Measurements from ENCODE around the gene NTNG2.
A peak's percentile ranks its signal among the peaks of the same experiment; 100 is the strongest.

NTNG2 gene

GRCh38 chr9:132193227-132194124, 31.6 kb downstream of the NTNG2 start:
- H3K27ac ChIP-seq = no peak overlapping the region
- H3K4me3 ChIP-seq = no peak overlapping the region
- H3K4me2 ChIP-seq = peak overlapping the region; percentile 66
- H3K4me1 ChIP-seq = peaks cover 72% of the 10 kb centered on the region
- no peak overlapping the region for H3K9ac ChIP-seq
- no peak for TF ChIP-seq Cebpa-rat (IDR thresholded peaks at IDR 0.05)
- peaks cover 11% of the 10 kb centered on the region; the same call in 1 of the 2 replicates for H4K20me1 ChIP-seq
- H3K27me3 ChIP-seq = no peaks in the 10 kb centered on the region
- H3K36me3 ChIP-seq = peaks cover 9% of the 10 kb centered on the region
- no peaks in the 10 kb centered on the region for H3K9me3 ChIP-seq

GRCh38 chr9:132194508-132194907, 32.6 kb downstream of the NTNG2 start:
- H3K4me3 ChIP-seq = no peak overlapping the region
- peaks cover 62% of the 10 kb centered on the region for H3K4me1 ChIP-seq
- H3K36me3 ChIP-seq = peaks cover 19% of the 10 kb centered on the region
- H3K9ac ChIP-seq = no peak overlapping the region
- H3K9me3 ChIP-seq = peaks cover 6% of the 10 kb centered on the region; the same call in 1 of the 2 replicates
- TF ChIP-seq Cebpa-rat (IDR thresholded peaks at IDR 0.05) = no peak
- no peaks in the 10 kb centered on the region for H3K27me3 ChIP-seq
- peaks cover 2% of the 10 kb centered on the region; the same call in 1 of the 2 replicates for H4K20me1 ChIP-seq
- no peak overlapping the region for H3K27ac ChIP-seq
- peak overlapping the region; percentile 66 for H3K4me2 ChIP-seq

GRCh38 chr9:132197315-132197714, 35.5 kb downstream of the NTNG2 start:
- Histone ChIP-seq H3K27me3 (no peaks in the 10 kb centered on the region), H3K27ac (no peak overlapping the region), H3K36me3 (peaks cover 23% of the 10 kb centered on the region), H4K20me1 (peaks cover 28% of the 10 kb centered on the region), H3K9me3 (peaks cover 7% of the 10 kb centered on the region; the same call in 1 of the 2 replicates), H3K9ac (no peak overlapping the region), H3K4me2 (no peak overlapping the region), H3K4me1 (peaks cover 45% of the 10 kb centered on the region), H3K4me3 (no peak overlapping the region)
- no peak for TF ChIP-seq Cebpa-rat (IDR thresholded peaks at IDR 0.05)

- H3K4me3 ChIP-seq = no peak overlapping the region
- no peaks in the 10 kb centered on the region for H3K27me3 ChIP-seq
- peaks cover 23% of the 10 kb centered on the region for H3K36me3 ChIP-seq
- H4K20me1 ChIP-seq = peaks cover 35% of the 10 kb centered on the region
- H3K4me1 ChIP-seq = peaks cover 41% of the 10 kb centered on the region
- TF ChIP-seq Cebpa-rat (IDR thresholded peaks at IDR 0.05) = no peak
- no peak overlapping the region for H3K9ac ChIP-seq
- no peak overlapping the region for H3K27ac ChIP-seq
- no peak overlapping the region for H3K4me2 ChIP-seq
- peaks cover 7% of the 10 kb centered on the region; the same call in 1 of the 2 replicates for H3K9me3 ChIP-seq
Measured at GRCh38 chr9:132197856-132198550, 36.1 kb downstream of the NTNG2 start.

- peaks cover 35% of the 10 kb centered on the region for H4K20me1 ChIP-seq
- TF ChIP-seq Cebpa-rat (IDR thresholded peaks at IDR 0.05) = no peak
- H3K4me3 ChIP-seq = no peak overlapping the region
Measured at GRCh38 chr9:132199056-132199455, 37.2 kb downstream of the NTNG2 start.

GRCh38 chr9:132200706-132201105, 38.8 kb downstream of the NTNG2 start:
- Histone ChIP-seq H4K20me1 (peaks cover 35% of the 10 kb centered on the region), H3K4me1 (peaks cover 16% of the 10 kb centered on the region), H3K27ac (no peak overlapping the region), H3K9me3 (peaks cover 16% of the 10 kb centered on the region), H3K36me3 (peaks cover 27% of the 10 kb centered on the region), H3K9ac (no peak overlapping the region), H3K27me3 (no peaks in the 10 kb centered on the region), H3K4me3 (no peak overlapping the region), H3K4me2 (no peak overlapping the region)
- TF ChIP-seq Cebpa-rat (IDR thresholded peaks at IDR 0.05) = no peak

More at GRCh38 chr9:132199056-132199455, 37.2 kb downstream of the NTNG2 start:
- Histone ChIP-seq H3K4me2 (no peak overlapping the region), H3K27ac (no peak overlapping the region), H3K4me1 (peaks cover 32% of the 10 kb centered on the region), H3K27me3 (no peaks in the 10 kb centered on the region), H3K9me3 (peaks cover 7% of the 10 kb centered on the region; the same call in 1 of the 2 replicates), H3K9ac (no peak overlapping the region), H3K36me3 (peaks cover 23% of the 10 kb centered on the region)

- no peak for TF ChIP-seq Cebpa-rat (IDR thresholded peaks at IDR 0.05)
- no peak overlapping the region for H3K27ac ChIP-seq
- no peak overlapping the region for H3K9ac ChIP-seq
- no peak overlapping the region for H3K4me2 ChIP-seq
- no peak overlapping the region for H3K4me3 ChIP-seq
- H3K4me1 ChIP-seq = peaks cover 13% of the 10 kb centered on the region
- H3K36me3 ChIP-seq = peaks cover 27% of the 10 kb centered on the region
- H3K9me3 ChIP-seq = peaks cover 16% of the 10 kb centered on the region
- peaks cover 35% of the 10 kb centered on the region for H4K20me1 ChIP-seq
- H3K27me3 ChIP-seq = no peaks in the 10 kb centered on the region
Measured at GRCh38 chr9:132201139-132201538, 39.3 kb downstream of the NTNG2 start.

- peaks cover 16% of the 10 kb centered on the region for H3K9me3 ChIP-seq
- no peak overlapping the region for H3K4me2 ChIP-seq
- H3K27me3 ChIP-seq = no peaks in the 10 kb centered on the region
- H3K4me1 ChIP-seq = peaks cover 13% of the 10 kb centered on the region
- peaks cover 27% of the 10 kb centered on the region for H3K36me3 ChIP-seq
- peaks cover 35% of the 10 kb centered on the region for H4K20me1 ChIP-seq
- H3K9ac ChIP-seq = no peak overlapping the region
- no peak overlapping the region for H3K4me3 ChIP-seq
- H3K27ac ChIP-seq = no peak overlapping the region
- no peak for TF ChIP-seq Cebpa-rat (IDR thresholded peaks at IDR 0.05)
Measured at GRCh38 chr9:132201780-132202703, 40.2 kb downstream of the NTNG2 start.

GRCh38 chr9:132204883-132205282, 43.0 kb downstream of the NTNG2 start:
- no peak overlapping the region for H3K27ac ChIP-seq
- no peak overlapping the region for H3K4me3 ChIP-seq
- peaks cover 45% of the 10 kb centered on the region for H4K20me1 ChIP-seq
- H3K9ac ChIP-seq = no peak overlapping the region
- peaks cover 18% of the 10 kb centered on the region for H3K4me1 ChIP-seq
- H3K36me3 ChIP-seq = 0 out of 2 replicates have a peak, but pooled peaks cover 3% of the 10 kb centered on the region
- H3K9me3 ChIP-seq = peaks cover 8% of the 10 kb centered on the region
- TF ChIP-seq Cebpa-rat (IDR thresholded peaks at IDR 0.05) = no peak
- H3K4me2 ChIP-seq = no peak overlapping the region
- no peaks in the 10 kb centered on the region for H3K27me3 ChIP-seq
